Femur (tissue), 1 donor: ENCODE results near the gene MAP2K3.
A peak's percentile ranks its signal among the peaks of the same experiment; 100 is the strongest.

Experiments used
- DNase-seq: peaks from one replicate; pipeline ENCODE4 v3.0.0-alpha.2; 2017

MAP2K3 gene

DNA sequence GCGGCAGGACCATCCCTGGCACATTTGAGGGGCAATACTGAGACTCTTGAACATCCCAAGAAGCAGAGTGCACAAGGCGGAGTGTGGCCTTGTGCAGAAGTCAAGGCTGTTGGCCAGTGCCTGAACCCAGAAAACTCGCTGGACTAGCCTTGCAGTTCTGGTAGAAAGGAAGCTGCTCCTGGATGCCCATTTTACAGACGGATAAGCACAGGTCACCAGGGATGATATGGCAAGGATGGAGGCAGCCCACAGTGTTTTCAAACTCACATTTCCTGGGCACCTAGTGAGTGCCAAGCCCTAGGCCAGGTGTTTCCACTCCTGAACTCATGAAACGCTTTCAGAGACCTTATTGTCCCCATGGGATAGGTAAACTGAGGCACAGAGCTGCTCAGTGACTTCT is 1.7 kb upstream of the MAP2K3 start:
- DNase-seq = no peak

GRCh38 chr17:21283482-21284318 is 811 bp upstream of the MAP2K3 start:
- peak; percentile 45 for DNase-seq

DNA sequence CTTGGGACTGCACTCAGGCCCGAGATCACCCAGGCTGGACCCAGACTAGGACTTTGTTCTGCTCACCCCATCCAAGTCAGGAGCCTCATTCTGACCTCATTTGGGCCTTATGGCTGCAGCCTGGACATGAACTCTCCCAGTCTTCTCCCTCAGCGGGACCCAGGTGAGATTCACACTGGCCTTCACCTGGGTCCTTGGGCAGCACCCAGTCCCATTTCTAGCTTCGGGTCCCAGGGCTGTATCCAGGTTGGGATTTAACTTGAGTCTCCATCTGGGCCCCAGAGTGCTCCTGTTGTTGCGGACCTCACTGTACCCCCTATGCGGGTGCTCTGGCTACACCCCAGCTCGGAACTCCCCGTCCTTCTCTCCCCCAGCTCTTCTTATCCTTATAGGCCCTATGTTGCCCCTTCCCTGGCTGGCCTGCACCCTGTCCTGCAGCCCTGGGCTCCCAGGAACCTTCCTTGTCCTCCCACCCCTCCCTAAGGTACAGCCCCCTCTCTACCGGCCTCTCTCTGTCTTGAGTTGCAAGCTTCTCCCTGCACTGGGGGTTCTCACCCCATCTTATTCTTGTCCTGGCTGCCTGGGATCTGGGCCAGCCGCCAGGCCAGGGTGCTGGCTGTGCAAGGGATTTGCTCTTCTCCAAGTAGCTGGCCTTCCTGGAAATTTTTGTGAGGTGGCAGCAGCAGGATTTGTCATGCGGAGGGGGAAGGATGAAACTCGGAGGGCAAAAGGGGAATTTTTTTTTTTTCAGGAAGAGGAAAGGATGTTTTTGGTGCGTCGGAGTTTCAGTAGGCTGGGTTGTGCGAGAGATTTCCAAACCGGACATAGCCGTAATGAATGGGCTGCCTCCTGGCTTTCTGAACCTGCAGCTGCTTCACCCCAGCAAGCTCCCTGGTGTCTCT is 904 bp downstream of the MAP2K3 start:
- peak; percentile 57 for DNase-seq

GRCh38 chr17:21286066-21286770 is 1.7 kb downstream of the MAP2K3 start:
- DNase-seq = peak; percentile 91

DNA sequence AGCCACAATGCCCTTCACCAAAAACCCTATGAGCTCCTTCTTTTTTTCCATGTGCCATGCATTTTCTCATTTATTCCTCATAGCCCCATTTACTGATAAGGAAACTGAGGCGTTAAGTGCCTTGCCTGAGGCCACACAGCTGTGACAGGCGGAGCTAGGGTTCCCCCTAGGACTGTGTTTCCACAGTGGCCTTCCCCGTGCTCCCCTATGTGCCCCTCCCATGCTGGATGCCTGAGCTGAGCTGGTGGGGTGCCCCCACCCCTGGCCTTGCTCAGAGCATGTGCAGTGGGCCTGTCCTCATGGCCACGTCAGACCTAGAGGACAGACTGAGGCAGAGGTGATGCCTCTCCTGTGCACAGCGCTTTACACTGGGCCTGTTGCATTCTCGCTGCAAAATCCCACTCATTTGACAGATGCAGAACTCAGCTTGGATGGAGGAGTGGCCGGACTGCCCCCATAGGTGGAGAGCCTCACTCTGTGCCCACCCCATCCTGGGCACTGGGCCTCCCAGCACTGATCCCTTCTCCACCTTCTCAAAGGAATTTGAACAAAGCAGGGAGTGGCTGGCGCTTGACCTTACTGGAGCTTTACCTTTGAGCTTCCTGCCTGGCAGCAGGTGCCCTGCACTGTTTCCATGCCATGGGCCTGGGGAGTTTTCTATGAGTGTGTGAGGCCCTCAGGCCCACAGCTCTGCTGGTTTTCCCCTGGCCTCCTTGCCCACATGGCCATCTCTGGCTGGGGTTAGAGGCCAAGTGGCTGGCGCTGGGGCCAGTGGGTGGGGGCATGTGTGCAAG is 2.6 kb downstream of the MAP2K3 start:
- DNase-seq = peak; percentile 23

DNA sequence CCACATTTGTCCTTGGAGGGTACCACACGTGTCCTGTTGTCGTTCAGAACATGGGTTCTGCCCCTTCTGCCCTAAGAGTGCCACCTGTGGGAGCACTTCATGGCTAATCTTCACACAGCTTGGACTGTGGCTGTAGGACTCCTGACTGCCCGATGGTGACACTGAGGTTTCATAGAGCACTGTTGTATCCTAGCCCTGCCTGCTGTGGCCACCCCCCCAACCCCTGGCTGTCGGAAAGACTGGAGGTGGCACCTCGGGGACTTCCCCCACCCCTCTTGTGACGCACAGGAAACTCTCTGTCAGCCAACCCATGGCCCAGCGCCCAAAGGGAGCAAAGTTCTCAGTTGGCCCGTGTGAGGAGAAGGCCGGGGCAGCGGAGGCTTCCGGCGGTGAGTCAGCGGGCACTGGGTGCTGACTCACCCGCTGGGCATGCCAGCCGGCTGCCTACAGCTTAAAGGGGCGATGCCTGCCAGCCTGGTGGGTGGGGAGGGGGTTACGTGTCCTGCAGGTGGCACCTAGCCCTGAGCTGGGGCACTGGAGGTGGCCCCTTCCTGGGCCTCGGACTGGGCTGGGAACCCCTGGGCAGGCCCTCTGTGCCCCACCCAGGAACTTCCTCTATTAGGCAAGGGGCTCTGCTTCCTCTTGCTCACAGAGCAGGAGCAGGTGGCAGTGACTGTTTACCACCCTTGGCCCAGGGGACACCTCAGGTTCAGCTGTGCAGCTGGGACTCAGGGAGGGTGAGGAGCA is 3.4 kb downstream of the MAP2K3 start:
- DNase-seq = peak; percentile 93

- DNase-seq = peak; percentile 34
Observed at GRCh38 chr17:21288571-21289017, 4.1 kb downstream of the MAP2K3 start.

GRCh38 chr17:21289175-21289901 is 4.8 kb downstream of the MAP2K3 start:
- DNase-seq = no peak

DNA sequence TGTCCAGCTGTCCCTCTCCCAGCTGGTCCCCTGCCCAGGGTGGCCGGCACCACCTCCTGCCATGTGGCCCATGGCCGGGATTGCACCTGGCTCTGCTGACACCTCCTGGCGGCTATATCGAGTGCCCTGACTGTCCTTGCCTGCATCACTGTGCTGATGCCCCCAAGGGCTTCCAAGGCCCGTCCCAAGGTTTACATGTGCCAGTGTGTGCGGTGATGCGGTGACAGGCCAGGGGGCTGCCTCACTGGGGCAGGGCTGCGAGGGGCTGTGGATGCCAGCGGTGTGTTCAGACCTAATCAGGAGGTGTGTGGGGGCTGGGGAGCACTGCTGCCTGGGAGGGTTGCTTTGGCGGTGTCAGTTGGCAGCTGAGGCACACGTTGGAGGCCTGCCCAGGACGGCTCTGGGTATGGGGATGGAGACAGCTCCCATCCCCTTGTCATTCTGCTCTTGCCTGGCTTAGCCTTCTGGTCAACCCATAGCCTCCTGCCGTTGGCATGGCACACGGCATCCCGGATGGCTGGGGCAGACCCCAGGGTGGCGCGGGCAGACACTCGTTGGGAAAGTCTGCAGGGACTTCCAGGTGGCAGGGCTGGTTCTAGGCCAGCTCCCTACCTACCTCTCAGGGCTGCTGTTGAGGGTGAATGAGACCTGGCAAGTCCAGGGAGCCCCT is 5.5 kb downstream of the MAP2K3 start:
- peak; percentile 58 for DNase-seq

GRCh38 chr17:21291357-21291756 is 6.8 kb downstream of the MAP2K3 start:
- DNase-seq = no peak

DNA sequence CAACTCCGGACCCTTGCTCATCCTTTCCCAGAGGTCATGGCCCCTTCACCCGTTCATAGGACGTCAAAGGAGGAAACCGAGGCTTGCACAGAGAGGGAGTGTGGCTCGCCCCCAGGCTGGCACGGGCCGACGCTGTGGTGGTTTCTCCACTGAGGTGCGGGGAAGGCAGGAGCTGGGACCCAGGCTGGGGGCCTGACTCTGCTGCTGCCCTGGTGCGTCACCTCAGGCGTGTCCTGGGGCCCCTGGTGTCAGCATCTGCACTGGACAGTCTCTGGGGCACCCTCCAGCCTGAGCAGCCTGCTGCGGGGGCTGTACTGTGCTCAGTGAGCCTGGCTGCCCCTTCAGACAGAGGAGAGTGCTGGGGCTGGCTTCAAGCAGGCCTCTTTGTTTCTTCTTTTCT is 7.4 kb downstream of the MAP2K3 start:
- no peak for DNase-seq

DNA sequence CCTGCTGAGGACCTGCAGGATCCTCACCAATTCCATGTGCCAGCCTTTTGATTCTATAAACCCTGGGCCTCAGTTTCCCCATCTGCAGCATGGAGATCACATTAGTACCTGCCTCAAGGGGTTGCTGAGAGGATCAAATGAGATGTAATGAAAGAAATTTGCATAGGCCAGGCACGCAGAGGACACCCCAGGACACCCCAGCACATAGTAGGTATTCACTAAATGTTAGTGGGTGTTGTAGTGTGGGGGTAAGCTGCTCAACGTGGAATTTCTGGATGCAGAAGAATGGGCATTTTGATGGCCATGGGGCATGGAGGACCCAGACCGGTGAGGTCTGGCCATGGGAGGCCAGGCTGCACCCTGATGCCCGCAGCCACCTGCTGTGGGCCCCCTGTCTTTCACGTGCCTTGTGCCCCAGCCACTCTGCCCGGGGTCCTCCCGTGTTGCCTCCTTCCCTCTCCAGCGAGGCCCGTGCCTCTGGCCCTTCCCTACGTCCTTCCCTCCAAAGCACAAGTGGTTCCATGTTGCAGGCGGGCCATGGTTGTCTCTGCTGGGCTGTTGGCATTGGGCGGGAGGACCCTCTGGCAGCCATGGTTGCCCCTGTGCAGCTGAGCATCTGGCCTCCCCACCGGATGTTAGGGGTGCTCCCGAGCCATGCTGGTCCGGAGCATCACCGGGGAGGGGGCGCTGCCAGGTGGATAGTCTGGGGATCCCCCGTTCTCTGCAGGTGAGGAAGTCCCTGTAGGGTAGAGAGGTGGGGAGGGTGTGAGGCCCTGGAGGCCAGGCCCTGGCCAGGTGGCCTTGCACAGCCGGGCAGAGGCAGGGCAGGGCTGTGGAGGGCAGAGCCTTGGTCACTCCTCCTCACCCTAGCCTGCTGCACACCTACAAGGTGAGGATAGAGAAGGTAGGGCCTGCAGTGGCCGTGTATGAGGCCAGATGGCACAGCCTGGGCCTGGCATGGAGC is 8.6 kb downstream of the MAP2K3 start:
- no peak for DNase-seq

DNA sequence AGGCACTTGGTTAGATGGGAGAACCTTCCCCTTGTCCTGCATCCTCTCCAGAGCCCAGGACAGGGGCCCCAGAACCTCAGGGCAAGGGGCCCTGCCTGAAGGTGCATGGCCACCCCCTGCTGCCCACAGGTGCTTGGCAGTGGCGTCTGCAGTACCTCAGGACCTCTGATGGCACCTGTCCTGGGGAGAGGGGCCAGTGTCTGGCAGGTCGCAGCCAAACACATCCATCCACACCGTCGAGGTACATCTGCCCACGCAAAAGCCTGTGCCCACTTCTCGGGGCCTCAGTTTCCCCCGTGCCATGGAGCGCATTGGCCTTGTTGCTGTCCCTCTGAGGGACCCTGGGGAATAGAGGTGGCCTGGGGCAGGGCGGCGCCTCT is 9.3 kb downstream of the MAP2K3 start:
- no peak for DNase-seq

GRCh38 chr17:21294321-21295035 is 10.0 kb downstream of the MAP2K3 start:
- DNase-seq = peak; percentile 28

DNA sequence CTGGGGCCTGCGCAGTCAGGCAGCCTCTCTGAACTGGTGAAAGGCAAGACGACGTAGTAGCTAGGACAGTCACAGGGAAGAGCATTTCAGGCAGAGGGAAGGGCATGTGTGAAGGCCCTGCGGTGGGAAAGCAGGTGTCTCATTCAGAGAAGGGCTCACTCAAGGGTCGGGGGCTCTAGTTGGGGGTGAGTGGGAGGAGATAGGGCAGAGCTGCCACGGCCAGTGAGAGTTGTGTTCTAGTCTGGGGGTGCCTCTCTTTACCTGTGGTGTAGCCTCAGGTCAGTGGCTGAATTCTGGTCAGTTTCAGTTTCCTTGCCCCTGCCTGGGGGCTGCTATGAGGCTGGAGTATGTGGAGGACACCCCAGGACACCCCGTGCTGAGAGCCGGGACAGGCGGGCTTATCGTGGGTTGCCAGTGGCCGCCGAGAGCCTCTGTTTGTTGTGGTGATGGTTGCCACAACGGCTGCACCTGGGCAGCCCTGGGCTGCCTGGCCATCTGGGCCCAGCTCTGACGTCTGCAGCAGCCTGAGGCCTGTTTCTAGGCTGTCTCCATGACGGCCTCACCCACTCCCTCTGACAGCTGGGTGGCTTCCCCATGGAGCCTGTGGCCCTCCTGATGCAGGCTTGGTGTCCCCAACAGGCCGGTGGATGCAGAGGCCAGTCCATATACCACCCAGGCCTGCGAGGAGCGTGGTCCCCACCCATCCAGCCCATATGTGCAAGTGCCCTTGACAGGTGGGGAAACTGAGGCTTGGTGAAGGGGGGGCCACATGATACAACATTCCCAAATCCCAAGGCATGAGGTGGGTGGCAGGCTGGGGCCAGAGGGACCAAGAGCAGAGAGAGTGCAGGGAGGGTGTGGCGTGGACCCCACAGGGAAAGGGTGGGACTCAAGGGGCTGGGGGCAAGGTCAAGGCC is 10.8 kb downstream of the MAP2K3 start:
- peak; percentile 76 for DNase-seq

GRCh38 chr17:21296097-21297025 is 11.8 kb downstream of the MAP2K3 start:
- no peak for DNase-seq
